MCF 10A (cell line): Measurements from ENCODE around the gene UBD. TPM values are rescaled to one million over a fixed set of nuclear protein-coding genes. Genes with fewer than 3 reads are reported as not detected.

Experiments used
- BruUV-seq: library from RNA; stranded (reverse); fragments of 400-500 nt; replicated peaks from 2 replicates; lab custom pipeline; 2021; lab: Mats Ljungman, UMichigan
- CTCF ChIA-PET: fragments of 300-600 bp; sonication (Branson Sonifier 250); formaldehyde crosslinking; extraction: SDS; loops from one replicate; lab custom pipeline; 2021; ENCODE audit warnings: antibody characterized with exemption, inconsistent platforms; lab: Yijun Ruan, JAX
- POLR2A ChIA-PET: fragments of 300-600, 350-650 bp; sonication (Branson Sonifier 250); formaldehyde crosslinking; extraction: SDS; loops from one replicate; lab custom pipeline; 2020; ENCODE audit warnings: antibody characterized with exemption, inconsistent platforms; lab: Yijun Ruan, JAX
- DNase-seq: peaks from one replicate; pipeline ENCODE4 v3.0.0-alpha.2; 2018; ENCODE audit not compliant: unreplicated experiment
- H3K27ac Mint-ChIP-seq: one replicate; pipeline ENCODE4 v1.8.0; 2022; ENCODE audit warnings: mild to moderate bottlenecking, low read depth, mixed read lengths; ENCODE audit not compliant: unreplicated experiment
- H3K27me3 Mint-ChIP-seq: one replicate; pipeline ENCODE4 v1.8.0; 2022; ENCODE audit warnings: mixed read lengths; ENCODE audit not compliant: insufficient read depth, unreplicated experiment
- H3K36me3 Mint-ChIP-seq: one replicate; pipeline ENCODE4 v1.8.0; 2022; ENCODE audit warnings: mild to moderate bottlenecking, moderate library complexity, mixed read lengths; ENCODE audit not compliant: insufficient read depth, unreplicated experiment
- H3K4me1 Mint-ChIP-seq: one replicate; pipeline ENCODE4 v1.8.0; 2022; ENCODE audit warnings: mixed read lengths; ENCODE audit not compliant: insufficient read depth, unreplicated experiment
- H3K4me3 Mint-ChIP-seq: one replicate; pipeline ENCODE4 v1.8.0; 2022; ENCODE audit warnings: mild to moderate bottlenecking, moderate library complexity, mixed read lengths; ENCODE audit not compliant: unreplicated experiment
- H3K9me3 Mint-ChIP-seq: one replicate; pipeline ENCODE4 v1.8.0; 2022; ENCODE audit warnings: mixed read lengths; ENCODE audit not compliant: unreplicated experiment
- CTCF ChIP-seq: fragments of 200-600 bp; IDR thresholded peaks from one replicate; pipeline ENCODE4 v1.8.0; 2022; ENCODE audit warnings: antibody characterized with exemption, mild to moderate bottlenecking; ENCODE audit not compliant: unreplicated experiment
- intact Hi-C: fragments of 100-400 bp; cut with micrococcal nuclease; formaldehyde crosslinking; loops from 2 replicates; pipeline ENCODE4 v1.14.1; 2022
- total RNA-seq: library from RNA; stranded (reverse); gene quantifications from 2 replicates; pipeline ENCODE4 v1.2.3, GENCODE V29; 2022

The UBD gene
- total RNA-seq, 1 experiment from 2014 or later: not detected

GRCh38 chr6:29527564-29527963, 32.0 kb downstream of the UBD start:
- peaks cover 23% of the 10 kb centered on the region for H3K27me3 Mint-ChIP-seq
- CTCF ChIA-PET: no interaction called here
- H3K9me3 Mint-ChIP-seq: no peaks in the 10 kb centered on the region
- TF ChIP-seq CTCF: no peak
- intact Hi-C loops: no loop called here
- H3K27ac Mint-ChIP-seq: no peak overlapping the region
- POLR2A ChIA-PET: no interaction called here
- H3K36me3 Mint-ChIP-seq: no peaks in the 10 kb centered on the region
- peaks cover 6% of the 10 kb centered on the region for H3K4me1 Mint-ChIP-seq
- no peak overlapping the region for H3K4me3 Mint-ChIP-seq
- BruUV-seq: no TSS peak
- DNase-seq: no peak

- ChIA-PET CTCF (no interaction called here), POLR2A (no interaction called here)
- no peak overlapping the region for H3K4me3 Mint-ChIP-seq
- H3K36me3 Mint-ChIP-seq: no peaks in the 10 kb centered on the region
- no TSS peak for BruUV-seq
- no peak overlapping the region for H3K27ac Mint-ChIP-seq
- H3K27me3 Mint-ChIP-seq: peaks cover 23% of the 10 kb centered on the region
- no peaks in the 10 kb centered on the region for H3K9me3 Mint-ChIP-seq
- H3K4me1 Mint-ChIP-seq: peaks cover 6% of the 10 kb centered on the region
- intact Hi-C loops: no loop called here
- TF ChIP-seq CTCF: no peak
- DNase-seq: no peak
Observed at GRCh38 chr6:29527126-29527525, 32.4 kb downstream of the UBD start.

- TF ChIP-seq CTCF: no peak
- peaks cover 23% of the 10 kb centered on the region for H3K27me3 Mint-ChIP-seq
- intact Hi-C loops: no loop called here
- CTCF ChIA-PET: no interaction called here
- H3K4me3 Mint-ChIP-seq: no peak overlapping the region
- H3K4me1 Mint-ChIP-seq: no peaks in the 10 kb centered on the region
- no peaks in the 10 kb centered on the region for H3K36me3 Mint-ChIP-seq
- no peak overlapping the region for H3K27ac Mint-ChIP-seq
- no TSS peak for BruUV-seq
- POLR2A ChIA-PET: no interaction called here
- DNase-seq: no peak
- H3K9me3 Mint-ChIP-seq: no peaks in the 10 kb centered on the region
Observed at GRCh38 chr6:29525311-29525639, 34.3 kb downstream of the UBD start.

GRCh38 chr6:29524444-29525310, 34.9 kb downstream of the UBD start:
- intact Hi-C loops: no loop called here
- Mint-ChIP-seq H3K4me1 (no peaks in the 10 kb centered on the region), H3K27ac (no peak overlapping the region), H3K27me3 (peaks cover 23% of the 10 kb centered on the region), H3K36me3 (no peaks in the 10 kb centered on the region), H3K9me3 (no peaks in the 10 kb centered on the region), H3K4me3 (no peak overlapping the region)
- ChIA-PET POLR2A (no interaction called here), CTCF (no interaction called here)
- no peak for DNase-seq
- BruUV-seq: no TSS peak
- TF ChIP-seq CTCF: no peak
